HG03521 (cell line): Measurements from ENCODE around the gene OR4D10.
"Not testable (repeated sequence)": the region's sequence is repeated elsewhere in the genome, so short reads cannot be mapped to it uniquely, and the experiment has no call there.

Experiments
- ATAC-seq: cut with Tn5 transposase; IDR thresholded peaks from one replicate; pipeline ENCODE4 v1.9.1; 2021; ENCODE audit warnings: mild to moderate bottlenecking, moderate library complexity; ENCODE audit not compliant: unreplicated experiment

OR4D10 gene

DNA sequence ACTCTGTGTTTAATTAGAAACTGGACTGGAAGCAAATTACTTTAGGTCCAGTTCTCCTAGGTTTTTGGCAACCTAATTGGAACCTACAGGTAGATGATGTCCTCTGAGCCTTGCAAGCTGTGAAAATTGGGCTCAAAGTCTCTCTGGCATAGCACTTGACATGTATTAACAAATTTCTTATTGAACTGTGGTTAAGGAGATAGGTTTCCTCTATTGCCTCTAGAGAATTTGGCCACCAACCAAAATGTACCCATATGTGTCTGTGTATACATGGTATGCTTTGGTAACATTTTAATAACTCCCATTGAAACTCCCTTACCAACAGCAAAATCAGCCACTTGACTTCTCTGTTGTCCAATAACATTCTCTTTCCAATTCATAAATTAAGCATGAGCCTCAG, at the start of gene OR4D10:
OR4D10 (plus strand) TSS at position 301 of the 400 bp plus-strand sequence. CDS start 4,115 bp downstream, outside the sequence.
- no peak for ATAC-seq

DNA sequence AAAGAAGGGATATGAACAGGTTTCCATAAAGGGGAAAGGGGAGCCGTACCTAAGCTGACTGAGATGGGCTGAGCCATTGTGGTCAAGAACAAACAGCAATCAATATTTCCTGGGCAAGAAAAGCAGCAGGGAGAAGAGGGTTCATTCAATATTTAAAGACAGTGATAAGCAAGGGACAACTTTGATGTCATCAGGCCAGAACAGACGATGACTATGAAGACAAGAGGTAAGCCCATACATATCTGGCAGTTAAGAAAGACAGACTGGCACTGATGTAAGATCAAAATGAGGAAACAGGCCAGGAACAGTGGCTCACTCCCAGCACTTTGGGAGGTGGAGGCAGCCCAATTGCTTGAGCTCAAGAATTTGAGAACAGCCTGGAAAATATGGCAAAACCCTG, 49.3 kb upstream of the OR4D10 start:
- ATAC-seq = no peak

DNA sequence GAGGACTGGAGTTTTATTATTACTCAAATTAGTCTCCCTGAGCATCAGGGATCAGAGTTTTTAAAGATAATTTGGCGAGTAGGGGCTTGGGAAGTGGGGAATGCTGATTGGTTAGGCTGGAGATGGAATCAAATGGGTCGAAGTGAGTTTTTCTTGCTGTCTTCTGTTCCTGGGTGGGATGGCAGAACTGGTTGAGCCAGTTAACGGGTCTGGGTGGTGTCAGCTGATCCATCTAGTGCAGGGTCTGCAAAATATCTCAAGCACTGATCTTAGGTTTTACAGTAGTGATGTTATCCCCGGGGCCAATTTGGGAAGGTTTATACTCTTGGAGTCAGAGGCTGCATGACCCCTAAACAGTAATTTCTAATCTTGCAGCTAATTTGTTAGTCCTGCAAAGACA, 48.0 kb upstream of the OR4D10 start:
- ATAC-seq = no peak

DNA sequence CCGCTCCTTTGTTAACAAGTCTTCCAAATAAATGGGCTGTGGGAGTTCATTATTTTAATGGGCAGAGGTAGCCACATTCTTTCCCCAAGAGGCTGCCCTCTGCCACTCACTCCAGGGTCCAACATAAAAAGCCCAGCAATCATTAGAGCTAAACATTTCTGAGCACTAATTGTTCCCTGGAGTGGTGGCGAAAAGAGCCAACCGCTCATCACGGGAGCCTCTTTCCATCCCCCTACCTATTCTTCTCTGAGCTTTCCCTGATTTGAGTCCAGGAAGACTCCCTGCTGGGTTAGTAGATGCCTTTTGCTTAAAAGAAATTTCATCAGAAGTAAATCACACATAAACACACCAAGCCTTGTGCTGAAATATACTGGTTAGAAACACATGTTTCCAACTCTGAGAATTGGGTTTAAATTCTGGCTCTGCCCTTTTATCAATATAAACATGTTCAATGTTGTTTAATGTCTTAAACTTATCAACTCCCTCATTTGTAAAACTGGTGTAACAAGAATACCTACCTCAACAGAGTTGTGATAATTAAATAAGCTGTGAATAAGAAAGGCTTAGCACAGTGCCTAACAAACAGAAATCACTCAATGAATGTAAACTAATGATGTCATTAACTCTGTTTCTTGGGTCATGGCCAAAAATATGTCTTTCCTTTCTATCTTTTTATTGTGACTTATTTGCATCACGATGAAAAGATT, 46.6 kb upstream of the OR4D10 start, which contains the start of gene OR5A2:
OR5A2 (minus strand) TSS at position 53 of the 707 bp plus-strand sequence. CDS start 3,460 bp downstream, outside the sequence.
- no peak for ATAC-seq

DNA sequence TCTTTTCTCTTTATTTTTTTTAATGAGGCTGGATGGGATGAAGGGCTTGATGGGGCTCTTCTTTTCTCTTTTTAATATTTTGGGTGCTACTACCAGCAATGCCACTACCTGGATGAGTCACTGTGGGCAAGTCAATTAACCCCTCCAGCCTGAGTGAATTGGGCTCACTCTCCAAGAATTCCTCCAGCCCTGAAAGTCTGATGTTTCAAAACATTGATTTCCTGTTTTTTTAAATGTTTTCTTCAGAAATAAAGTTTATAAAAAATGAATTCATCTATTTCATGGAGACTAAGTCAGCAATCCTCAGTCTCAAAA, 46.1 kb upstream of the OR4D10 start:
- ATAC-seq = no peak

DNA sequence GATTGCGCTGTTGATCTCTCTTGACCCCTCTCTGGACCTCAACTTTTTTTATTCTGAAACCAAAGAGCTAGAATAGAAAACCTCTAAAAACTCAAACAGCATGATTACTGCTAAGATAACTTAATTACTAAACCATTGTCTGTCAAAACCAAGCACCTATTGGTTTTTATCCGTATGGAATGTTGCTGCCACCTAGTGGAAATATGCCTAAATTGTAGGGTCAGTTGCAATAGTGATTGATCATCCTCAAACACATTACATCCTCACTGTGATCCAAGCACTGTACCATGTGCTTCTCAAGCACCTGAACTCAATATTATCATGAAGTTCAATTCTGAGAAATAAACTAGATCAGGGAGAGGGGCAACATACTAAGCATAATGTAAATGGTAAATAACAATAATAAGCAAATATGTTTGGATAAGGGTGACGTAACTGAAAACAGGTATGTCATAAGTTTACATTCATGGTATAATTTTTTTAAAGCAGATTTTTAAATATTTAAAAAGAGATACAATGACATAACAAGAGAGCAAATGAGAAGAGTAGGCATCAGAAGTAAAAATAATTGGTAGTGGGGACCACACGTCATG, 43.1 kb upstream of the OR4D10 start:
- ATAC-seq = peak; percentile 81

DNA sequence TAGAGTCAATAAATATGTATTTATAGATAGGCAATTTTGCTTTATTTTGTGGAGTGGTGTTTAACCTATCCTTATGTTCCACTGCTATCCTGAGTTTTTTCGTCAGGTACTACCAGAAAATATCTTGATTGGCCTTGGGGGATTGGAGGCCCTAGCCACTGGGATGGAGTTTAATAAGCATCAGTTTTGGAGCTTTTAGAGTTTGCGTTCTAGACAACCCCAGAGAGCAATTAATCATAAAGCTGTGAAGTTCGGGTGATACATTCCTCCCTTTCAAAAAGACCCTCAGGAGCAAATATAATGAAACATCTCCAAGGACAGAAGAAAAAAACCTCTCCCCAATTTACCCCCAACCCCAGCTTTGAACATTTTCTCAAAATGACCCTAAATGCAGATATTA, 36.9 kb upstream of the OR4D10 start, which contains the start of gene OR5A1:
OR5A1 (plus strand) TSS at position 301 of the 400 bp plus-strand sequence. CDS start 6,700 bp downstream, outside the sequence.
- no peak for ATAC-seq

DNA sequence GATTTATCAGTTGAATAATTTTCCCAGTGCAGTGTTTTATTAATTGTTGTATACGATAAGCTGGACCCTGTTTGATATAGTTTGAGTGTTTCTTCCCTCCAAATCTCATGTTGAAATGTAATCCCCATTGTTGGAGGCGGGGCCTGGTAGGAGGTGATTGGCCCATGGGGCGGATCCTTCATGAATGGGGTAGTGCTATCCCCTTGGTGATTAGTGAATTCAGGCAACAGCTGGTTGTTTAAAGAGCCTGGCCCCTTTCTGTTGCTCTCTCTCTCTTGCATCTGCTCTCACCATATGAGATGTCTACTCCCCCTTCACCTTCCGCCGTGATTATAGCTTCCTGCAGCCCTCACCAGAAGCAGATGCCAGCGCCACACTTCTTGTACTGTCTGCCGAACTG, 35.3 kb upstream of the OR4D10 start:
- no peak for ATAC-seq

DNA sequence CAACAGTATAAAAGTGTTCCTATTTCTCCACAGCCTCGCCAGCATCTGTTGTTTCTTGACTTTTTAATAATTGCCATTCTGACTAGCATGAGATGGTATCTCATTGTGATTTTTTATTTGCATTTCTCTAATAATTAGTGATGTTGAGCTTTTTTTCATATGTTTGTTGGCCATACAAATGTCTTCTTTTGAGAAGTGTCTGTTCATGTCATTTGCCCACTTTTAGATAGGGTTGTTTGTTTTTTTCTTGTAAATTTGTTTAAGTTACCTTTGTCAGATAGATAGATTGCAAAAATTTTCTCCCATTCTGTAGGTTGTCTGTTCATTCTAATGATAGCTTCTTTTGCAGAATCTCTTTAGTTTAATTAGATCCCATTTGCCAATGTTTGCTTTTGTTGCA, 27.5 kb upstream of the OR4D10 start:
- not testable (repeated sequence) for ATAC-seq

DNA sequence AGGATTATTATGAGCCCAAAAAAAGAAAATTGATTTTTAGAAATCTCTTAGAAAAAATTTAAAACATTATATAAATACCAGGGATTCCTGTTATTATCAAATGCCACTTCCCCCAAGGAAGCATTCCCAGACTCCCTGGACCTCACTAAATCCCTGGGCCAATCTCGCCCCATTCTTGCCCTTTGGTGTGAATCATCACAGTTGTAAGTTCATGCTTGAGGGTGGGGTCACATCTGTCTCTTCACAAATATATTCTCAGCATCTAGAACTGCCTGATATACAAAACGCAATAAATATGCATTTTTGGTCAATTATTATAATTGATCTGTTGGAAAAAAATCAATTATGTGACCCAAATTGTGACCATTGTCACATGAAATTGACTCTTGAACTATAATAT, 24.6 kb upstream of the OR4D10 start:
- no peak for ATAC-seq

DNA sequence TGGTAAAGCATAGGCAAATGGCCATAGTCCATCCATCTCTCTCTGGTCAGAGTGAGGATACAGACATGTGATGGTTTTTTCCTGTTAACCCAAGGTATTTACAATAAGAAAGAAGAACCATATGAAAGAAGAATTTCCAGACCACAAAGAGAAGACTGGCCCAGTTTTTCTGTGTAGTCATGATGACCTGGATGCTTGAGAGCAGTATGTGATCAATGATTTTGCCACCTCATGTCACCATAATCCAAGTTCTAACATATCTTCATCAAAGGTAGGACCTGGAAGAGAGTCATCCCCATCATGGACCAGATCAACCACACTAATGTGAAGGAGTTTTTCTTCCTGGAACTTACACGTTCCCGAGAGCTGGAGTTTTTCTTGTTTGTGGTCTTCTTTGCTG, 16.5 kb upstream of the OR4D10 start, which contains the start of gene OR4D6:
OR4D6 (plus strand) TSS at position 301 of the 400 bp plus-strand sequence; CDS start at position 301, 0 bp downstream.
- no peak for ATAC-seq

DNA sequence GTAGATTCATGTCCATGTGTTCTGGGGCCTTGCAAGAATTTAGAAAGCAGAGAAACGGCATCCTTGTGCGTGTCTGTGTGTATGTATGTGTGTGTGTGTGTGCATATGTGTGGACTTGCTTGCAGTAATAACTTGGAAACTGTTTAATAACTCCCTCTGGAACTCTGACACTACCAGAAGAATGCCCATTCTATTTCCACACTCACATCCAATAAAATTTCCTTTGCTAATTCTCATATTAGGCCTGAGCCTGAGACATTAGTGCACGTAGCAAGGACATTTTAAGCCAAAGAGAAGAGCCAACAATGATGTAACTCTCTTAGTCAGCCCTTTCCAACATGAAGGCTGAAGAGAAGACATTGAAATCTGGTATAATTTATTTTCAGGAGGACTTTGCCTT, 13.2 kb upstream of the OR4D10 start:
- ATAC-seq = no peak

DNA sequence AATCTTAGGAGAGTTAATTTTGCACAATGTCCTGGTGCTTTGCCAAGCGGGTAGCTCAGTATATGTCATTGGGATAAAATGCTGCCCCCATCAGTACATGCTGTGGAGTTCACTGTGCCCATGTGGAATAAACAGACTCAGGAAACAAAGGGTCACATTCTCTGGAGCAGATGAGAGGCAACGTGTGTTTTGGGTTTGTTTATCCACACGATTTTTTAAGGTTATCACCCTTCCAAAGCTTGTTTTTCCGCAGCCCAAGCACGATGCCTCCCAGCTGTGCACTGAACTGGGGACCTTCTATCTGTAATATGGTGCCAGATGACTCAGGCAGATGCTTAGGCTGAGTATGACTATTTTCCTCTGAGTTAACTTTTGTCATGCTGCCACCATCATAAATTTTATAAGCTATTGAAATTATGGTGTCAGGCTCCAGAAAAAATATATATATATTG, 9.9 kb upstream of the OR4D10 start:
- no peak for ATAC-seq

DNA sequence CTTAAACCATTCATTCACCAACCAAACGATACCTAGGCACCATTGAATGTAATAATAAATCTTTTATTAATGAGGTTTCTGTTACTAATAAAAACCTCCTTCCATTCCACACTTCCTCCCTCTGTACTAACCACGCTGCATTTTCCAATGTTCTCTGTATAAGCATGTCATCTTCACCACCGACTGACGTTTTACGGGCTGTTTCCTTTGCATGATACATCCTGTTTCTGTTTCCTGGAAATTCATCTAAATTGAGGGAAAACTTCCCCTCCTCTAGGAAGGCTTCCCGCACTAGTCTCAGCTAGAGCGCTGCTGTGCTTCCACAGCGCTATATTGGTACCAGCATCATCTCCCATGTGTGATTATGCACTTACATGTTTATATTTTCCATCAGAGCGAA, 2.1 kb downstream of the OR4D10 start:
- no peak for ATAC-seq

DNA sequence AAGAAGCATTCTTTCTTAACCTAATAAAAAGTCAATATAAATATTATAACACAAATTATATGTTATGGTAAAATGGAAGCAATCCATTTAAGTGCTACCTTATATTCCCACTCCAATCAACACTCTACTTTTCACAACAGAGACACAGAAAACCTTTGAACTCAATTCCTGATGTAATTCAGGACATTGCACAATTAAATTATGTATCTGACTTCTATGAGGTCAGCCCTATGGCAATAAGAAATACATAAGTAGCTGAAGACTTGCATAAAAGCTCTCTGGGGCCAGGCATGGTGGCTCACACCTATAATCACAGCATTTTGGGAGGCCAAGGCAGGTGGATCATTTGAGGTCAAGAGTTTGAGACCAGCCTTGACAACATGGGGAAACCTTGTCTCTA, 6.8 kb downstream of the OR4D10 start:
- ATAC-seq = no peak

DNA sequence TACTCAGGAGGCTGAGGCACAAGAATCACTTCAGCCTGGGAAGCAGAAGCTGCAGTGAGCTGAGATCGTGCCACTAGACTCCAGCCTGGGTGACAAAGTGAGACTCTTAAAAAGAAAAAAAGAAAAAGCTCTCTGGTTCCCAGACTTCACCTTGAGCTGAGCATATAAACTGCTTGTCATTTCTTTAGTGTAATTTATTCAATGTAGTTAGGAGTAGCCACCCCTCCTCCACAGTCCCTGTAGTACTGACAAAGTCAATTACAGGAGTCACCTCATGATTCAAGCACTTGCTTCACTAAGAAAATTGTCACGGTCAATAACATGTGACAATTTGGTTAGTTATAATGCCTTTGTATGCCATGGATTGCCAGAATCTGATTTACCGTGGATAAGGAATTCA, 7.2 kb downstream of the OR4D10 start:
- ATAC-seq = no peak

DNA sequence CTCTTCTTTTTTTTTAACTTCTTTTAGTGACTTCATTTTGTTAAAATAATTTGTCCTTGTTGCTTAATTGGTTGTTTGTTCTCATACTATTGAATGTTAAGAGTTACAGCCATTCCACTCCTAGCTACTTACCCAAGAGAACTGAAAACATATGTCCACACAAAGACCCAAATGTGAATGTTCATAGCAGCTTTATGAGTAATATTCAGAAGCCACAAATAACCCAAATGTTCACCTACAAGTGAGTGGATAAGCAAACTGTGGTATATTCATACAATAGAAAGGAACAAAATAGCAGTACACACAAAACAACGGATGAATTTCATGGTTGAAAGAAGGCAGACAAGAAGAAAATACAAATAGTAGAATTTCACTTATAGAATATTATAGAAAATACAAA, 28.8 kb downstream of the OR4D10 start:
- no peak for ATAC-seq

DNA sequence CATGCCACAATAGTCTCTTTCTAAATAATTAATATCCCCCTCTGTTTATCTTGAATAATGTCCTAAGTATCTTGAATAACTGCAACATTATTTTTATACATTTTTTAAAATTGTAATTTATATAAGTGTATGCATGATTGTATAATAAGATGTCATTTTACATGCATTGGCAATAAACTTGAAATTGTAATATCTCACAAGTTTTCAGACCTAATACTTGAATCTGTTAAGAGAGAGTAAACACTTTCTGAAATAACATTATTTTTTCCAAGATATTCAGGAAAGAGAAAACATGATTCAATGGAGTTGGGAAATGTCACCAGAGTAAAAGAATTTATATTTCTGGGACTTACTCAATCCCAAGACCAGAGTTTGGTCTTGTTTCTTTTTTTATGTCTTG, 30.2 kb downstream of the OR4D10 start, which contains the start of gene OR4D11:
OR4D11 (plus strand) TSS at position 301 of the 400 bp plus-strand sequence; CDS start at position 301, 0 bp downstream.
- no peak for ATAC-seq

DNA sequence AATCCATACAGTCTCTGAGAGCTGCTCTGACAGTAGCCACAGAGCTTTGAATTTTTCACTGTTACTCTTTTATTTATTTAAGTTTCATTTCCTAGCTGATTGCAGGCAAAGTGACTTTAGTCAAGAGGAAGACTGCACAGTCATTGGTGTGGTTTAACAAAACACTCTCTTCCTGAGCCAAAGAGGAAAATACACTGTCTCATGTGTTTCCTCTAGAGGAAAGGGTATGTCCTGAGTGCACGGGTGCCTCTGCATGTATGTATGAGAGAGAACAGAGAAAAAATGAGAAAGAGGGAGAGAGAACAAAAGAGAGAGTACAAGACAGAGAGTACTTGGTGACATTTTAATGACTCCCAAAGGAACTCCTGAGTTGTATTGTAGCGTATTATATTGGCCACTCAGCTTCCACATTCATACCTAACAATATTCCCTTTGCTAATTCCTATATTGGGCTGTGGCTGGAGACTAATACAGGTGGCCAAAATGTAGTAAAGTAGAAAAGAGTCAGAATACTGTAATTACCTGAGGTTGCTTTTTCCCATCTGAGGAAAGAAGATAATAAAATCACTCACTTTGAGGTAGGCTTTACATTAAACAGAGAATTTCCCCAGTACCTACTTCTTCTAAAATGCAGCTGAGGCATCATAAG, 38.0 kb downstream of the OR4D10 start, which contains the start of gene OR4D9:
OR4D9 (plus strand) TSS at position 599 of the 649 bp plus-strand sequence. CDS start 3,374 bp downstream, outside the sequence.
- no peak for ATAC-seq

DNA sequence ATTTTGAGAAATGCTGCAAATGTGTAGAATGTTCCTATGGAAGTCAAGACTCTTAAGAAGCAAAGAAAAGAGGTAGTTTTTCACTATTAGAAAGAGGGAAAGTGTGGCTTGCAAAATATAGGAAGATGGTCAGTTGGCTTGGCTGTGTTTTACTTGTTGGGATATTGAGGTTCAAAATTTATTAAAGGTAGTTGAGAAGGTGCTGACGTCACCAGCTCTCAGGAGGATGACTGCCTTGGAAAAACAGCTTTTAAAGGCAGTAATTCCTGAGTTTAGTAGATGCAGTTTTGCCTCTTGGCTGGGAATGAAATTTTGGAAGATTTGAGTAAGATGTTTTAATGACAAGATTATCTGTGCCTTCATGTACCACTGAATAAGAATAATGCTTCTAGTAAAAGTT, 38.6 kb downstream of the OR4D10 start:
- no peak for ATAC-seq

DNA sequence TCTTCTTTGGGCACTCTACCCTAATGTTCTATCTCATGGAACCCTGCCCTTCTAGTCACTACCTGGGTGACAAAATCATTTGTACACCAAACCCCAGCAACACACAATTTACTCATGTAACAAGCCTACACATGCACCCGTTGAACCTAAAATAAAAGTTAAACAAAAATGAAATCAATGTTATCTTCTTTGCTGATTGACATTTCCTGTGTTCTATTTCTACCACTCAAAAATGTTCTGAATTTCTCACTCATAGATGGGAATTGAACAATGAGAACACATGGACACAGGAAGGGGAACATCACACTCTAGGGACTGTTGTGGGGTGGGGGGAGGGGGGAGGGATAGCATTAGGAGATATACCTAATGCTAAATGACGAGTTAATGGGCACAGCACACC, 47.0 kb downstream of the OR4D10 start:
- ATAC-seq = not testable (repeated sequence)

DNA sequence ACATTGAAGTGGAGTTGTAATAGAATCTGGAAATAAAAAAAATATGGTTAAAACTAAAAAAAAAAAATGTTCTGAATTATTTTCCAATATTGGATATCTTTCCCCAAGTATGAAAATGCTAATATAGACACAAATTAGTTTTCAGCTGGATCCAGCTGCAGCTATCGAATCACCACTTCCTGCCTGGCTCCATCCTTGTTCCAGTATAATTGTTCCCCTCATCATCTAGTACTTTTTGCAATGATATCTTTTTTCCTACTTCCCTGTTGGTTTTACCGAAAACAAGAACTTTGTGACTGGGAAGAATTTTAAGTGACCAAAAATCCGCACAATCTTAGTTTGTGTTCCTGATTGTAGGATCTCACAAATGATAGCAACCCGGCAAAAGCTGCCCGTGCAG, 47.6 kb downstream of the OR4D10 start:
- ATAC-seq = no peak
